ENCODE data around the gene CDK6. TPM values are rescaled to one million over a fixed set of nuclear protein-coding genes. Genes with fewer than 3 reads are reported as not detected.

The CDK6 gene
- total RNA-seq, 1 experiment from 2014 or later: 73.8 TPM

- no peak for DNase-seq (ENCODE audit: extremely low read depth, low read depth)
These were observed 142.9 kb downstream of the CDK6 start for GRCh38 chr7:92693519-92693918.

- peak; percentile 74 for DNase-seq (ENCODE audit: extremely low read depth, low read depth)
These were observed 144.8 kb downstream of the CDK6 start for GRCh38 chr7:92691578-92691977.

DNA sequence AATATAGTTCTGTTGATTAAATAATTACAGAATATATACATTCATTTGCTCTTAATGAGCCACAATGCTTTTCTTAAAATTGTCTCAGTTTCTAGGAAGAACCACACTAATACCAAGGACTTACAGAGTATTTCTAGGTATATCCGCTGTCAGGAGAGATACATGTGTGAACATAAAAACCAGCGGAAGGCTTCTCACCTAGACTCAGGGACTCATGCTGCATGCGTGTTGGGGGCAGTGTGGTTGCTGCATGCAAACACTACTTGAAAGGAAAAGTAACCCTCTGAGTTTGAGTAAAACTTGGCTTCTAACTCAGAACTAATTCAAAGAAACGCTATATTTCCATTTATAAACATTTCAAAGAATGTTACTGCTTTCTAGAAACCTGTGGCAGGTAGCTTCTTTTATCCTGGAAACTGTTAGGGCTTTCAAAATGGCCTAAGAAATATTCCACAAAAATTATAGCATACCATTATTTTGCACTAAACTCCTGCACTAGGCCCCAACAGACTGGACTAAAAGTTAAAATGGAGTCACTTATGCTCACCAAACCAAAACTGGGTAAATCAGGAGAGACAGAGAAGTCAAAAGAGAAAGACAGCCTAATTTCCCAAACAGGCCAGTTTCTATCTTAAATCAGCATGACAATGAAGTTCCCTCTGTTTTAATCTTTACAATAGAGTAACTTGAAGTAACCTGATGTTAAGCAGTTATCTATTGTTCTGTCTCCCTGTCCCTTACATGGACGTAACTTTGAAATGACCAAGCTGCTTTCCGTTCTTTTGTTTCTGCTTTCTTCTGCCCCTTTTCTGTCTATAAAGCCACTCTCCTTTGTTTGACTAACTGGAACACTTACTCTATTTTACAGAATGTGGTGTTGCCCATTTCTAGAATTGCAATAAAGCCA, 151.0 kb downstream of the CDK6 start:
- DNase-seq (ENCODE audit: extremely low read depth, low read depth): no peak

GRCh38 chr7:92684274-92684673, 152.1 kb downstream of the CDK6 start:
- no peak for DNase-seq (ENCODE audit: extremely low read depth, low read depth)

DNA sequence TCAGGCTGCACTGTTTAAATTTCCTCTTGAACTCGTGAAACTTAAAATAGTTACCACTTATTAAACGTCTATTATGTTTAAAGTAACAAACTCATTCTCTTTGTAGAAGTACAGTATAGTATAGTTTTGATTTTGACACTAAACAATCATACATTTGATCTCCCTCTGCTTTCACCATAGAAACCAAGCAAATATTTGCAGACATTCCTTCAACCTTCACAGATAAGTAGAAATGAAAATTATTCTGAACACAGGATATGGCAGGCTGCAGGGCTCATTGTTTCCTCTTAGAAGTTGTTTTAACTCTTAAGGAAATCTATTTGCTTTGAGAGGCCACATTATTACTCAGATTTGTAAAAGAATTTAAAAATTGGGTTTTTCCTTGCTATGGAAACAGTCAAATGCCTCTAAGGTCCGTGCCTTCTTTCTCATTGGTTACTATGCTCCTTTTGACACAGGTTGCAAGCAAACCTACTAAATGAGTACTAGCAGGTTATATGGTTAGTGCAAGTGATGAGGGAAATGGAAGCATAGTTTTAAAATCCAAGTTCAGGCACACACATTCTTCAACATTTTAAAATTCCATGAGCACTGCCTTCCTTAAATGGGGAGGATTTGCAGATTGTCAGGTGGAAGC, 153.4 kb downstream of the CDK6 start:
- DNase-seq (ENCODE audit: extremely low read depth, low read depth): no peak

DNA sequence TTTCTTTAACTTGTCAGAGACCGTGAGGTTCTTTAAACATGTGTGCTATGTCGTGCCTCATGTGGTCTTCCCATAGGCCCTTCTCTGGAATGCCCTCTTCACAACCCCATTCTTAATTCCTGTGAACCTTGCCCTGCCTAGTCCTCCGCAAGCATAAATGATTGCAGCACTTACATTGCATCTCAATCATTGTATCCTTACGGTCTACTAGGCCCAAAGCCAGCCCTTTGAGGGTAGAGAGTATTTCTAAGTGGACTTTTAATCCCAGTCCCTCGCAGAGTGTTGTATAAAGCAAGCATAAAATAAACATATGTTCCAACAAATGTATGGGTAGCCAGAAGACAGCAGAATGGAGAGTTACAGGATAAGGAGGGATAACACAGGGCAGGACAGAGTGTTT, 154.0 kb downstream of the CDK6 start:
- no peak for DNase-seq (ENCODE audit: extremely low read depth, low read depth)

DNA sequence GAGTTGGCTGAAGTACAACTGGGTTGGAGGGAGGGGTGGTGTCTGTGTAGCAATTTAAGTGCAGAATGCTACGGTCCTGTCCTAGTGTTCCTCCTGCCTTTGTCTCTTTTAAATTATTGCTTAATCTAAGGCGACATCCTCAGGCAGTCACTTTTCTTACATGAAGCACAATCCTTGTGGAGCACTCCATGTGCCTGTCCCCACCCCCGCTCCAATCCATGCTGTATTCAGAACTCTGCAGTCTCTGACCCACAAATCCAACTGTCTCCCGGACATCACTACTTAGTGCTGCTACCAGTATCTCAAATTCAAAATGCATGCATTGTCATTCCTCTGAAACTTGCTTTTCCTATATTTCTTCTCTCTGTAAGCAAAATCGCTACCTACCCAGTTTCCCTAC, 154.7 kb downstream of the CDK6 start:
- no peak for DNase-seq (ENCODE audit: extremely low read depth, low read depth)

- DNase-seq (ENCODE audit: extremely low read depth, low read depth): no peak
These were observed 155.9 kb downstream of the CDK6 start for GRCh38 chr7:92680442-92680841.

DNA sequence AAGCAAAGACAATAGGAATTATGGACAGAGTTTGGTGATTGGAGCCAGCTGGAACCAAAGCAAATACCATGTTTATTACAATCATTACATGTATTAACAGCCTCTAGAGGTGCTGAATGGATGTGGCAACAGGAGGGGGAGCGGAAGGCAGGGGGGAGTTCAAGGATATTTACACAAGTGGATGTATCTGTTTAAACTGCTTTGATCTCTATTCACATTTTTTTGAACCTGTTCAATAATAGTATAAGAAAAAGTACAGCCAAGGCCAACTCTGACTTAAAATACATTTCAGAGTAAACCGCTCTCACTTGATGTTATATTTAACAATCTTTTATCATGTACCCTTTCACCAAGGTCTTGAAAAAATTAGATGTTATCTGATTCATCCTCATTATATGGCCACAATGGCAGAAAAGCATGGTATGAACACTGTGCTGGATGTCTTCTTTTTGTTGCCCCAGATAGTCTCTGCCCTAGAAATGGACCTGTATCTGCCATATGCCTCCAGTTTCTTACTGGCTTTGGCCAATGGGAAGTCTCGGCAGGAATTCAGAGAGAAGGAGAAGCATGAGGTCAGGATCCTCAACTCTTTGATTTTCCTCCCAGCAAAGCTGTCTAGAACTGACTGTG, 158.0 kb downstream of the CDK6 start:
- no peak for DNase-seq (ENCODE audit: extremely low read depth, low read depth)

DNA sequence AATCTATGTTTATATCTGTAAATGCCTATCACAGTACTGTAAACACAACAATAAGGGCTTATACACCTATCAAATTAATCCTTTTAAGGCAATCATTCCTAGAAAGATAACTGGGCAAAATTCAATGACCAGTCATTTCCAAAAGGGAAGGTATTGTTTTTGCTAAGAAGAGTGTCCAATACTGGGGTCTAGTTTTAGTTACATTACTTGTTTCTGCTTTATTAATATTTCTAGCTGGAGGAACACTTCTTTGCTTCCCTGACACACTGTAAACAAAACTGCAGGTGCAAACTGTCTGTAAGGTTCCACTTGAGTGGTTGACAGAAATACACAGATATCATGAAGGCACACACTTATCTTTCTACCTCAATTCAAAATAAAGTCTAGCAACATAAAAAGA, 162.0 kb downstream of the CDK6 start:
- no peak for DNase-seq (ENCODE audit: extremely low read depth, low read depth)

GRCh38 chr7:92671505-92672169, 164.7 kb downstream of the CDK6 start:
- DNase-seq (ENCODE audit: extremely low read depth, low read depth): no peak

- DNase-seq (ENCODE audit: extremely low read depth, low read depth): no peak
These were observed 166.0 kb downstream of the CDK6 start for GRCh38 chr7:92670204-92670851.

DNA sequence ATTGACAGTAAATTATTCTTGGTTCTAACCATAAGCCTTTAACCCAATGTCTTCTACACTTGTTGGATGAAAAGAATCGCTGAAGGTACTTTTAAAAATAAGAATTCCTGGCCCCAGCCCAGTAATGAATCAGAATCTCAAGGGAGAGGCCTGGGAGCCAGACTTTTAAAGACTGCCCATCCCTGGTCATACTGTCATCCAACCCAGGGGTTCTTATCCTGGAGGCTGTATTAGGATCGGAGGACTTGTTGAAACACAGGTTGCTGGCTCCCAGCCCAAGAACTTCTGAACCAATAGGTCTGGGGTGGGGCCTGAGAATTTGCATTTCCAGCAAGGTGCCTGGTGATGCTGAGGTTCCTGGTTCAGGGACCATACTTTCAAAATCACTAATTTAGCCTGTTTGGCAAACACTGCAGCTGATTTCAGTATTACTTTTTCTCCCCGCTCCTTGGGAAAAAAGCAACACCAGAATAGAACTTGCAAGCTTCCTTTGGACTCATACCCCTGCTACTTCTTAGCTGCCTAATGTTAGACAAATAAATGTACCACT, 166.7 kb downstream of the CDK6 start:
- DNase-seq (ENCODE audit: extremely low read depth, low read depth): no peak

DNA sequence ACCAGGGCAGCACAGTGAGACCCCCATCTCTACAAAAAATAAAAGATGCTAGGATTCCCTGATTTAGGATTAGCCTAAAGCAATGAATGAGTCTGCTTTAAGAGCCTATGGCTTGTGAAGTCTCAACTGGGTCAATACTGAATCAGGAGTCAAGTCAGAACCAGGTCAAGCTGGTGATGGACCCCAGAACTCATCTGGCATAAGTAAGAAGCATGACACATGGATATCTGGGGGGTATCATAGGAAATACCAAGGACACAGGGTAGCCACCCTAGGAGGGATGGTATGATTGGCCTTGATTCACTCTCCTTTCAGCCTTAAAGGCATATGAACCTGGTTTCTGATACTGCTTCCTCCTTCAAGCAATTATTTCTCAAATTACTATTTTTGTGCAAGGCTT, 167.8 kb downstream of the CDK6 start:
- no peak for DNase-seq (ENCODE audit: extremely low read depth, low read depth)

DNA sequence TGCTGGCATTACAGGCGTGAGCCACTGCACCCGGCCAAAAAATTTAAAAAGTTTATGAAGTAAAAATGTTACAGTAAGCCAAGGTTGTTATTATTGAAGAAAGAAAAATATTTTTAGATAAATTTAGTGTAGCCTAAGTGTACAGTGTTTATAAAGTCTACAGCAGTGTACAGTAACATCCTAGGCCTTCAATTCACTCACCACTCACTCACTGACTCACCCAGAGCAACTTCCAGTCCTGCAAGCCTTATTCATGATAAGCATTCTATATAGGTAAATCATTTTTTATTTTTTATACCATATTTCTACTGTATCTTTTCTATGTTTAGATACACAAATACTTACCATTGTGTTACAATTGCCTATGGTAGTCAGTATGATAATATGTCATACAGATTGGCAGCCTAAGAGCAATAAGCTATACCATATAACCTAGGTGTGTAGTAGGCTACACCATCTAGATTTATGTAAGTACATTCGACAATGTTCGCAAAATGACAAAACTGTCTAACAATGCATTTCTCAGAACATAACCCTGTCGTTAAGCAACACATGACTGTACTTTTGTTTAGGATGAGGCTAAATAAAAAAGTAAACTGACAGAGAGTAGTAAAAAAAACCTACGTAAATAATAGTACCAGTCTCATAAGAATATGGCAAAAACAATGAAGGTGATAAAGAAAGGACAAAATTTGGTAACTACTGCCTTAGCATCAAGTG, 168.4 kb downstream of the CDK6 start:
- no peak for DNase-seq (ENCODE audit: extremely low read depth, low read depth)

DNA sequence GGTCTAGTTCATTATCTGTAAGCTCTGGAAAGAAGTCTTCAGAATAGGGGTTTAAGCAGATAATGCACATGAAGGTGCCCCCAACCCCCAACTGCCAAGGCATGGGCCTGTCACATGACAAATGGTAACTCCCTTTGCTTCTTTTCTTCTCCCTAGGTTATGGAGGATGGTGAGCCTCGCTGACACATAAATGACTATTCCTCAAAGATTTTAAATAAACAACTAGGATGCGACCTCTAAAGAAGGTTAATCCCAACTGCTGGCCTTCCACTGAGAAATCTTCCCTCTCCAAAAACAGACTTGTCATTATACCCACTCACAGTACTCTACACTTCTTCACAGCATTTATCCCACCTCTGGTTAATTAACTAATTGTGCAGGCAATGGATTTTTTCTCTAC, 170.4 kb downstream of the CDK6 start:
- no peak for DNase-seq (ENCODE audit: extremely low read depth, low read depth)

DNA sequence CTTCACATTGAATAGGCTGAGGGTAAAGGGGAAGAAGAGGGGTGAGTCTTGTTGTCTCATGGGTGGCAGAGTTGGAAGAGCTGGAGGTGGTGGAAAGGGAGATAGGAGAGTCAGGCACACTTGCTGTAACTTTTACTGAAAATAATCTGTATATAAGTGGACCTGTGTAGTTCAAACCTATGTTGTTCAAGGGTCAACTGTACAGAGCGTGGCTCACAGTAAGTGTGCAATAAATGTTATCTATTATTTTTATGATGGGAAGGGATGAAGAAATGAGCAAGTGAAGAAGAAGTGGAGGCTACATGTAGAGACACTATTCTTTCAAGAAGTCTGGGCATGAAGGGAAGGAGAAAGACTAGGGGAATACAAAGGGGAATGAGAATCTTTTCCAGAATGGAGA, 174.7 kb downstream of the CDK6 start:
- no peak for DNase-seq (ENCODE audit: extremely low read depth, low read depth)

- no peak for DNase-seq (ENCODE audit: extremely low read depth, low read depth)
These were observed 177.7 kb downstream of the CDK6 start for GRCh38 chr7:92658671-92659070.

DNA sequence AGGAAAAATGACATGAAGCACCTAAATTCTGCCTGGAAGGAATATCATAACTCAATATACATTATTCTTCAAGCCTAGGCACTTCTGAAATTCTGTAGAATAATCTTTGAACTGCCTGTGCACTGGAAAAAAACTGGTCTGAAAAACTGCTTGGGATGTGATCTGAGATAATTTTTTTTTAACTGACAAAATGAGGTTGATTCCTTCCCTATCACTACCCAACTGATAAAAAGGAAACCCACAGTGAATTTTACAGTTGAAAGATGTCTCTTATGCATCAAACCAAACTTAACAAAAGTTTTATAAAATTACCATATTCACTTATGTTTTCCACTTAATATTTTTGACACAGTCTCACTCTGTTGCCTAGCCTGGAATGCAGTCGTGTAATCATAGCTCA, 179.0 kb downstream of the CDK6 start:
- DNase-seq (ENCODE audit: extremely low read depth, low read depth): no peak

DNA sequence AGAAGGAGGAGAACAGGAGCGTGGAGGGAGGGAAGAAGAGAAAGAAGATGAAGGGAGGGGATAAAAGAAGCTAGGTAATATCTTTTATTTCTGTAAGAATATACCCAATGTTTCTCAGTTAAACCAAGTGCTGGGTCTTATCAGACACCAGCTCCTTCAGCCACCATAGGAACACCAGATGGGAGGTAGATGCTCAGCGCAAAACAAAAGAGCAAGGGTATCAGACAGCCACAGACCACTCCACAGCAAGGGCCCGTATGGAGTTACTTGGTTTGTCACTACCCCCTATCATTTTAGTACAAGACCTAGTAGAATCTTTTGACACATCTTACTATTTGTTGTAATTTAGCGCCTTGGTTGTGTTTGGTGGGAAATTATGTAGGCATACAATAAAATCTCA, 180.3 kb downstream of the CDK6 start:
- DNase-seq (ENCODE audit: extremely low read depth, low read depth): no peak

Measured in NCI-H460 (cell line).